Measurements from ENCODE around the gene PNMA1.
A peak's percentile ranks its signal among the peaks of the same experiment; 100 is the strongest.

PNMA1 gene

DNA sequence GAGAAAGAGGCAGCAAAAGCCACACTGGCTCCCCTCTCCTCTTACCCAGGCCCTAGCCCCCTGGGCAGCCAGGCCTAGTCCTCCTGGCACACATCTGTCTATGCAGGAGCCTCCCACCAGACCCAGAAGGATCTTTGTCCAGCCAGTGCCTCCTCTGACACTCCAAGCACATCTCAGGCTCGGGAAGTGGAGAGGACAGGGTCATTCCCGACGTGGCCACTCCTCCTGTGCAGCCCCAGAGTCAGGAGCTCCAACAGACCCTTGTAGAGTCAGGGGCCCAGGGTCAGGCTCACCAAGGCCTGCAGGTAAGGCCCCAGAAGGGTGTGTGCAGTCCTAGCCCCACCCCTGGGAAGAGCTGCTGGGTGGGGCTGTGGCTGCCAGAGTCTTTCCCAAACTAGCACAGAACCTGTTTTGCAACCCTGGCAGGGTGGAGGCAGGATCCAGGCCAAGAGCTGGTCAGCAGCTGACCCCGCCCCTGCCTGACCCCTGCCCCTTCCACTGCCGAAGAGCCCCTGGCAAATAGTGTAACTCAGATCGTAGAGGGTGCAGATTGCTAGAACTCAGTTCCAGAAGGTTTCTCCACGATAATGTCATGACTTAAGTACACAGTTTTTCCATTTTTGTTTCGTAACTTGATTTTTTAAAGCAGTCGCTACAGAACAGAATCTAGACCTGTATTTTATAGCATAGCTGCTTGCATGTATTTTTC lies 26.6 kb upstream of the PNMA1 start:
- DNase-seq (ENCODE audit: low read depth): peak; percentile 70
- no peak overlapping the region for H3K4me3 ChIP-seq (ENCODE audit: control insufficient read depth, low read depth, low read length)
- TF ChIP-seq, protein P1, sequence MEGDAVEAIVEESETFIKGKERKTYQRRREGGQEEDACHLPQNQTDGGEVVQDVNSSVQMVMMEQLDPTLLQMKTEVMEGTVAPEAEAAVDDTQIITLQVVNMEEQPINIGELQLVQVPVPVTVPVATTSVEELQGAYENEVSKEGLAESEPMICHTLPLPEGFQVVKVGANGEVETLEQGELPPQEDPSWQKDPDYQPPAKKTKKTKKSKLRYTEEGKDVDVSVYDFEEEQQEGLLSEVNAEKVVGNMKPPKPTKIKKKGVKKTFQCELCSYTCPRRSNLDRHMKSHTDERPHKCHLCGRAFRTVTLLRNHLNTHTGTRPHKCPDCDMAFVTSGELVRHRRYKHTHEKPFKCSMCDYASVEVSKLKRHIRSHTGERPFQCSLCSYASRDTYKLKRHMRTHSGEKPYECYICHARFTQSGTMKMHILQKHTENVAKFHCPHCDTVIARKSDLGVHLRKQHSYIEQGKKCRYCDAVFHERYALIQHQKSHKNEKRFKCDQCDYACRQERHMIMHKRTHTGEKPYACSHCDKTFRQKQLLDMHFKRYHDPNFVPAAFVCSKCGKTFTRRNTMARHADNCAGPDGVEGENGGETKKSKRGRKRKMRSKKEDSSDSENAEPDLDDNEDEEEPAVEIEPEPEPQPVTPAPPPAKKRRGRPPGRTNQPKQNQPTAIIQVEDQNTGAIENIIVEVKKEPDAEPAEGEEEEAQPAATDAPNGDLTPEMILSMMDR (conservative IDR thresholded peaks at IDR 0.05; ENCODE audit: control insufficient read depth, insufficient read depth, low read depth, low read length): no peak

DNA sequence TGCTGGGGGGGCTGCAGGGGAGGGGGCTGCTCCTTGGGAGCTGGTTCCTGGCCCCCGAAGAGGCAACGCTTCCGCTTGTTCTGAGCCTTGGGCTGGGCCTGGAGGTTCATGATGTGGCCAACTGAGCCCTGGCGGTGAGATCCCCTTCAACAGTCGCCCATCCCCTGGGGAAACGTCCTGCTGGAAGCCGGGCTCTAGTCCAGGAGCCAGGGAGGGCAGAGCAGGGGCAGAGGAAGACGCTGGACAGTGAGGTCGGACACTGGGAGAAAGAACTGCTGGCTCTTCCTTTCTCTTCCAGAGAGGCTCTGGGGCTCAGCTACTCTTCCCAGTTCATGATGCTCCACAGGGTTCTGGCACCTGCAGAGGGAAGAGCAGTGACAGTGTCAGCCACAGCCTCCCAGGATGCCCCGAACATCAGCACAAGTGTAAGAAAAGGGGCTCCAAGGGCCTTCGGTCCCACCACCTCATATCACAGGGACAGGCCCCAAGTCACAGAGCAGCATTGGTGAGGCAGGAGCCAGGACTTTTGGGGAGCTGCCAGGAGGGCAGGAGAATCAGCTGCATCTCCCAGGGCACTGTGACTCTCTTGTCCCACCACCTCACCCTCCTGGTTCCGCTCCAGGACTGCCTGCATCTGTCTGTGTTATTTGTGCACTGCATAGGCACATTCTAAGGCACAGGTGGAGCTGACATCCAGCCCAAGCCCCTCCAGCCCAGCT lies 25.9 kb upstream of the PNMA1 start:
- TF ChIP-seq, protein P1 (conservative IDR thresholded peaks at IDR 0.05; ENCODE audit: control insufficient read depth, insufficient read depth, low read depth, low read length): no peak
- DNase-seq (ENCODE audit: low read depth): no peak
- H3K4me3 ChIP-seq (ENCODE audit: control insufficient read depth, low read depth, low read length): no peak overlapping the region

DNA sequence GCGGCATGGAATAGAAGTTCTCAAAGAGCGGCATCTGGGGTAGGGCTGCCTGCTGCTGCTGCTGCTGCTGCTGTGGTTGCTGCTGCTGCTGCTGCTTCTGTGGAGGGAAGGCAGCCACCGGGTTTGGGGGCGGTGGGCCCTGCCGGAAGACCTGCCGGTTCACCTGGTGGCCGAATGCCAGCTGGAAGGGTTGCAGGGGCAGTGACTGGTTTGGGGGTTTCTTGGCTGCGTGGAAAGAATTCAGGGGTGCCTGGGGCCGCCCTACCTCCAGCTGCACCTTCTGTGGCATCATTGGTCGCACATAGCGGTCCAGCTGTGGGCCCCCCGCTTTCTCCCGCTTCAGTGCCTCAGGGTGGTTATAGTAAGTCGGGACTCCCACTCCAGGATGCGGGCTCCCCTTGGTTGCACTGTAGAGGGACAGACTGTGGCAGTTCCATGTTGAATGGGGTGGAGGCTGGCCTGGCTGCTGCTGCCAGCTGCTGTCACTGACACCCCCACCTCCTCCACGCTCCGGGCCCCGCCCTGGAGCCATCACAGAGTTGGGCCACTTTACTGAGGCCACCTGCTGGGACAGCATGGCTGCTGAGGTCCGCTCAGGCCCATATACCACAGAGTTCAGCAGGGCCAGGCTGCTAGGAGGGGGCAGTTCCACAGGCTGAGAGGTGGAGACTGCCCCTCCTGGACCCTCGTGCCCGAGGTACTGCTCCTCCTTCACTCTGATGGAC lies 25.2 kb upstream of the PNMA1 start:
- H3K4me3 ChIP-seq (ENCODE audit: control insufficient read depth, low read depth, low read length): no peak overlapping the region
- no peak for DNase-seq (ENCODE audit: low read depth)
- TF ChIP-seq, protein P1 (conservative IDR thresholded peaks at IDR 0.05; ENCODE audit: control insufficient read depth, insufficient read depth, low read depth, low read length): no peak

DNA sequence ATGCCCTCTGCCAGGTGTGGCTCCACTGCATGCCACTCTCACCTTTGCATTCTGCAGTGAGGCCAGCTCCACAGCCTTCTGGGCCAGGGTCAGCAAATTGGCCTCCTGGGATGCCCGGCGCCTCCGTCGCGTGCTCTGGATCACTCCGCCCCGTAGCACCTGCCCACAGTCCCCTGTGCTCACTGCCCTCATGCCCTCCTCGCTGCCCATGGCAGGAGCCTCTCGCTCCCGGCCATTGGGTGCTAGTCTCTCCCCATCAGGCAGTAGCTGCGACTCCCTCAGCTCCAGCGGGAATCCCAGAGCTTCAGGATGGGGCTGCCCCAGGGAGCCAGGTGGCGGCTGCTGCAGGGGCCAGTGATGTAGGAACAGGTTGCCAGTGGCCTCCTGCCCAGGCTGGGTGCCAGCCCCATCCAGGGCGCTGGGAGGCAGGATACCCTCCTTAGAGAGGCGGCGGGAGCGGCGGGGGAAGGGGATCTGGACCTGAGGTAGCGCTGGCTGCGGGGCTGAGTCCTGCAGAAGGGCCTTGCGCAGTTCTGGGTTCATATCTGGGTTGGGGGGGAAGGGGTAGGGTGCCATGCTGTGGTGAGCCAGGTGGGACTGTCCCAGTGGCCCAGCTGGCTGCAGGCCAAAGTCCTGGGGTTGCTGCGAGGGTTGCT lies 24.5 kb upstream of the PNMA1 start:
- no peak for DNase-seq (ENCODE audit: low read depth)
- H3K4me3 ChIP-seq (ENCODE audit: control insufficient read depth, low read depth, low read length): no peak overlapping the region
- TF ChIP-seq, protein P1 (conservative IDR thresholded peaks at IDR 0.05; ENCODE audit: control insufficient read depth, insufficient read depth, low read depth, low read length): no peak

DNA sequence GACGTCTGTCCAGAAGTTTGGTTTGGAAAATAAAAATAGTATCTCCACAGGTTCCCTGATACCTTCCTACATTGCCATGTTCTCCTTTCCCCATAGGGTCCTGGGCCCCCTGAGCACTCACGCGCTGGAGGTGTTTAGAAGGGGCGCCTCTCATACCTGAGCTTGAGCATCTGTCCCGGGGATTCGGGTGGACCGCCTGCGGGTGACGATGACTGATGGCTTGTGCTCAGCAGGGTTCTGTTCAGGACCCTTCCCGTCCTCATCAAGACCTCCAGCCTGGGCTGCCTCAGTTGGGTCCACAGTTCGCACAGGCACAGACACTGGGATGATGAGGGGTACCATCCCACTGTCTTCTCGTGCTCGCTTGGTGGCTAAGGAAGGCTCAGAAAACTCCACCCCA lies 22.7 kb upstream of the PNMA1 start:
- DNase-seq (ENCODE audit: low read depth): no peak
- TF ChIP-seq, protein P1 (conservative IDR thresholded peaks at IDR 0.05; ENCODE audit: control insufficient read depth, insufficient read depth, low read depth, low read length): no peak
- no peak overlapping the region for H3K4me3 ChIP-seq (ENCODE audit: control insufficient read depth, low read depth, low read length)

DNA sequence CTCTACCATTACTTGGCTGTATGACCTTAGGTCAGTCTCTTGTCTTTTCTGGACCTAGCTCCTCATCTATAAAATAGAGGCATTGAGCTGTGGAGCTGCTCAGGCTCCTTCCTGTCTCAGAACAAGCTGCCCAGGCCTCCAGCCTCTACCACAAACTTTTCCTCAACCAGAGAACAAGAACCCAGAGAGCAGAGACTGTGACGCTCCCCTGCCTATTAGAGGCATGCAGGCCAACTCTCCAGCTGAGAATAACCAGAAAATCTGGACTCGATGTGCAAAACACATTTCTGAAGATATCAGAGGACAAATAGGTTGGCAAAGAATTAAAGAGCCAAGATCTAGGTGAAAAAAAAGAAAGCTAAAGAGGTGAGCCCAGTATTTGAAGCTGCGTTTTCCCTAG lies 17.8 kb upstream of the PNMA1 start:
- TF ChIP-seq, protein P1 (conservative IDR thresholded peaks at IDR 0.05; ENCODE audit: control insufficient read depth, insufficient read depth, low read depth, low read length): no peak
- no peak for DNase-seq (ENCODE audit: low read depth)
- H3K4me3 ChIP-seq (ENCODE audit: control insufficient read depth, low read depth, low read length): no peak overlapping the region
